GM23338 (cell line): ENCODE results near the gene IFNA16. TPM values are rescaled to one million over a fixed set of nuclear protein-coding genes. Genes with fewer than 3 reads are reported as not detected.
"Not testable (repeated sequence)": the region's sequence is repeated elsewhere in the genome, so short reads cannot be mapped to it uniquely, and the experiment has no call there.

ENCODE experiments used
- ATAC-seq: fragments of 200-7000 bp; cut with Tn5 transposase; 3 replicates; pipeline ENCODE4 v1.9.1; 2020
- DNase-seq: peaks from one replicate; pipeline ENCODE4 v3.0.0-alpha.2; 2015; ENCODE audit warnings: low spot score
- H2AFZ ChIP-seq: fragments of 200-600 bp; sonication (generic); 2 replicates; pipeline ENCODE4 v1.8.0; 2016; ENCODE audit warnings: antibody characterized with exemption, mild to moderate bottlenecking, moderate library complexity
- H3F3A ChIP-seq: fragments of 200-600 bp; sonication (generic); replicated peaks from 2 replicates; pipeline ENCODE4 v1.8.0; 2017; ENCODE audit warnings: antibody characterized with exemption, mixed run types, low read depth
- H3K27ac ChIP-seq: fragments of 200-600 bp; sonication (generic); 2 replicates; pipeline ENCODE4 v1.6.1; 2016; ENCODE audit warnings: low read depth
- H3K27me3 ChIP-seq: fragments of 200-600 bp; sonication (generic); 2 replicates; pipeline ENCODE4 v1.8.0; 2016; ENCODE audit warnings: mild to moderate bottlenecking, mixed run types, moderate library complexity; ENCODE audit not compliant: insufficient read depth
- H3K36me3 ChIP-seq: fragments of 200-600 bp; sonication (generic); 2 replicates; pipeline ENCODE4 v1.8.0; 2016; ENCODE audit warnings: mild to moderate bottlenecking; ENCODE audit not compliant: insufficient read depth
- H3K4me1 ChIP-seq: fragments of 200-600 bp; sonication (generic); 2 replicates; pipeline ENCODE4 v1.8.0; 2016; ENCODE audit warnings: mild to moderate bottlenecking, moderate library complexity; ENCODE audit not compliant: insufficient read depth
- H3K4me2 ChIP-seq: fragments of 200-600 bp; sonication (generic); 2 replicates; pipeline ENCODE4 v1.7.1; 2017; ENCODE audit warnings: mixed run types
- H3K4me3 ChIP-seq: fragments of 200-600 bp; sonication (generic); 2 replicates; pipeline ENCODE4 v1.6.1; 2016; ENCODE audit warnings: mixed run types
- H3K79me2 ChIP-seq: fragments of 200-600 bp; sonication (generic); replicated peaks from 2 replicates; pipeline ENCODE4 v1.8.0; 2017; ENCODE audit warnings: mild to moderate bottlenecking; ENCODE audit not compliant: insufficient read depth
- H3K9me2 ChIP-seq: fragments of 200-600 bp; sonication (generic); 2 replicates; pipeline ENCODE4 v1.8.0; 2017; ENCODE audit not compliant: insufficient read depth
- H4K20me1 ChIP-seq: fragments of 200-600 bp; sonication (generic); replicated peaks from 2 replicates; pipeline ENCODE4 v1.8.0; 2017; ENCODE audit warnings: mild to moderate bottlenecking; ENCODE audit not compliant: insufficient read depth
- H3K27ac Mint-ChIP-seq: 2 replicates; pipeline ENCODE4 v1.8.0; 2020; ENCODE audit warnings: inconsistent platforms, mild to moderate bottlenecking, moderate library complexity, mixed read lengths
- H3K27me3 Mint-ChIP-seq: 3 replicates; pipeline ENCODE4 v1.8.0; 2022; ENCODE audit warnings: low read depth, mild to moderate bottlenecking, moderate library complexity, mixed read lengths, inconsistent platforms; ENCODE audit not compliant: insufficient read depth, poor library complexity
- H3K36me3 Mint-ChIP-seq: 3 replicates; pipeline ENCODE4 v1.8.0; 2021; ENCODE audit warnings: low read depth, mild to moderate bottlenecking, inconsistent platforms, moderate library complexity, mixed read lengths
- H3K4me1 Mint-ChIP-seq: 3 replicates; pipeline ENCODE4 v1.8.0; 2020; ENCODE audit warnings: mild to moderate bottlenecking, inconsistent platforms, mixed read lengths
- H3K4me3 Mint-ChIP-seq: 3 replicates; pipeline ENCODE4 v1.8.0; 2021; ENCODE audit warnings: moderate library complexity, mild to moderate bottlenecking, inconsistent platforms, mixed read lengths
- H3K9me3 Mint-ChIP-seq: 3 replicates; pipeline ENCODE4 v1.8.0; 2020; ENCODE audit warnings: moderate library complexity, mild to moderate bottlenecking, inconsistent platforms, mixed read lengths
- ETS1 ChIP-seq: IDR thresholded peaks from 2 replicates; pipeline ENCODE4 v1.6.1; 2016; ENCODE audit warnings: antibody characterized with exemption
- EZH2phosphoT487 ChIP-seq: fragments of 200-600 bp; sonication (generic); IDR thresholded peaks from one replicate; pipeline ENCODE4 v1.8.1; 2018; ENCODE audit warnings: antibody characterized with exemption; ENCODE audit not compliant: unreplicated experiment
- JUNB ChIP-seq: IDR thresholded peaks from one replicate; pipeline ENCODE4 v1.6.1; 2016; ENCODE audit warnings: antibody characterized with exemption; ENCODE audit not compliant: unreplicated experiment
- NANOG ChIP-seq: IDR thresholded peaks from 2 replicates; pipeline ENCODE4 v1.6.1; 2016; ENCODE audit warnings: antibody characterized with exemption, borderline replicate concordance
- REST ChIP-seq: IDR thresholded peaks from one replicate; pipeline ENCODE4 v1.6.1; 2018; ENCODE audit warnings: antibody characterized with exemption; ENCODE audit not compliant: unreplicated experiment
- STAT1 ChIP-seq: IDR thresholded peaks from one replicate; pipeline ENCODE4 v1.6.1; 2016; ENCODE audit warnings: antibody characterized with exemption; ENCODE audit not compliant: unreplicated experiment
- ZNF331 ChIP-seq: fragments of 250-450 bp; sonication (Bioruptor Pico); IDR thresholded peaks from 2 replicates; pipeline ENCODE4 v1.5.0; 2020; ENCODE audit warnings: low read depth, mild to moderate bottlenecking, moderate library complexity
- polyA plus RNA-seq: library from polyadenylated mRNA; unstranded; fragments of >200 nt; fragmentation: Nextera tagmentation; extraction: Ambion mirVana; gene quantifications from 2 replicates; pipeline ENCODE4 v1.2.1, GENCODE V29; 2016
- total RNA-seq: library from RNA; depleted of rRNA; stranded (reverse); fragments of >200 nt; shearing (Covaris generic); gene quantifications from 2 replicates; pipeline ENCODE4 v1.2.3, GENCODE V29; 2014
- TF ChIP-seq, protein P1 (sequence below): fragments of 250-450 bp; sonication (Bioruptor Pico); IDR thresholded peaks from 2 replicates; pipeline ENCODE4 v1.5.0; 2020; ENCODE audit warnings: mild to moderate bottlenecking, moderate library complexity
- TF ChIP-seq, protein P2 (sequence below), 2 experiments: fragments of 200-600 bp in 1 of 2; sonication (generic) in 1 of 2; conservative IDR thresholded peaks; 2 replicates each; pipeline versions ENCODE4 v1.5.1 to v1.6.1; 2016 to 2017; ENCODE audit warnings: antibody characterized with exemption in 2 of 2, low read depth in 2 of 2, mild to moderate bottlenecking in 2 of 2, moderate library complexity in 1 of 2

IFNA16 gene
- total and polyA plus RNA-seq, 2 experiments from 2014 or later: not detected

DNA sequence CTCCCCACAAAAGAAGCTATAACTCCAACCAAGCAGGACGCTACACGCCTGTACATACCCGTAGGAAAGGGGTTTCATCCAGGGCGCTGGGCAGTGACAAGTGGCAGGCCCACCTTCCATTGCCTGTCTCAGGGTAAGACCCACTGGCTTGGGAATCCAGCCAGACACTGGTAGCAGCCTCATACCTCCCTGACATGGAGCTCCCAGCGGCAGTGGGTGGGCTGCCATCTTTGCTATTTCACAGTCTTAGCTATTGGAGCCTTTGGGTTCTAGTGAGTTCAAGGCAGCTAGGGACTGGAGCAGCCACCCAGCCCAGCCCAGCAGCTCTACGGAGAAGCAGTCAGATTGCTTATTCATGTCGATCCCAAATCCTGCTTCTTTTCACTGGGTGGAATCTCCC is 6.8 kb downstream of the IFNA16 start (continued):
- TF ChIP-seq, protein P1, sequence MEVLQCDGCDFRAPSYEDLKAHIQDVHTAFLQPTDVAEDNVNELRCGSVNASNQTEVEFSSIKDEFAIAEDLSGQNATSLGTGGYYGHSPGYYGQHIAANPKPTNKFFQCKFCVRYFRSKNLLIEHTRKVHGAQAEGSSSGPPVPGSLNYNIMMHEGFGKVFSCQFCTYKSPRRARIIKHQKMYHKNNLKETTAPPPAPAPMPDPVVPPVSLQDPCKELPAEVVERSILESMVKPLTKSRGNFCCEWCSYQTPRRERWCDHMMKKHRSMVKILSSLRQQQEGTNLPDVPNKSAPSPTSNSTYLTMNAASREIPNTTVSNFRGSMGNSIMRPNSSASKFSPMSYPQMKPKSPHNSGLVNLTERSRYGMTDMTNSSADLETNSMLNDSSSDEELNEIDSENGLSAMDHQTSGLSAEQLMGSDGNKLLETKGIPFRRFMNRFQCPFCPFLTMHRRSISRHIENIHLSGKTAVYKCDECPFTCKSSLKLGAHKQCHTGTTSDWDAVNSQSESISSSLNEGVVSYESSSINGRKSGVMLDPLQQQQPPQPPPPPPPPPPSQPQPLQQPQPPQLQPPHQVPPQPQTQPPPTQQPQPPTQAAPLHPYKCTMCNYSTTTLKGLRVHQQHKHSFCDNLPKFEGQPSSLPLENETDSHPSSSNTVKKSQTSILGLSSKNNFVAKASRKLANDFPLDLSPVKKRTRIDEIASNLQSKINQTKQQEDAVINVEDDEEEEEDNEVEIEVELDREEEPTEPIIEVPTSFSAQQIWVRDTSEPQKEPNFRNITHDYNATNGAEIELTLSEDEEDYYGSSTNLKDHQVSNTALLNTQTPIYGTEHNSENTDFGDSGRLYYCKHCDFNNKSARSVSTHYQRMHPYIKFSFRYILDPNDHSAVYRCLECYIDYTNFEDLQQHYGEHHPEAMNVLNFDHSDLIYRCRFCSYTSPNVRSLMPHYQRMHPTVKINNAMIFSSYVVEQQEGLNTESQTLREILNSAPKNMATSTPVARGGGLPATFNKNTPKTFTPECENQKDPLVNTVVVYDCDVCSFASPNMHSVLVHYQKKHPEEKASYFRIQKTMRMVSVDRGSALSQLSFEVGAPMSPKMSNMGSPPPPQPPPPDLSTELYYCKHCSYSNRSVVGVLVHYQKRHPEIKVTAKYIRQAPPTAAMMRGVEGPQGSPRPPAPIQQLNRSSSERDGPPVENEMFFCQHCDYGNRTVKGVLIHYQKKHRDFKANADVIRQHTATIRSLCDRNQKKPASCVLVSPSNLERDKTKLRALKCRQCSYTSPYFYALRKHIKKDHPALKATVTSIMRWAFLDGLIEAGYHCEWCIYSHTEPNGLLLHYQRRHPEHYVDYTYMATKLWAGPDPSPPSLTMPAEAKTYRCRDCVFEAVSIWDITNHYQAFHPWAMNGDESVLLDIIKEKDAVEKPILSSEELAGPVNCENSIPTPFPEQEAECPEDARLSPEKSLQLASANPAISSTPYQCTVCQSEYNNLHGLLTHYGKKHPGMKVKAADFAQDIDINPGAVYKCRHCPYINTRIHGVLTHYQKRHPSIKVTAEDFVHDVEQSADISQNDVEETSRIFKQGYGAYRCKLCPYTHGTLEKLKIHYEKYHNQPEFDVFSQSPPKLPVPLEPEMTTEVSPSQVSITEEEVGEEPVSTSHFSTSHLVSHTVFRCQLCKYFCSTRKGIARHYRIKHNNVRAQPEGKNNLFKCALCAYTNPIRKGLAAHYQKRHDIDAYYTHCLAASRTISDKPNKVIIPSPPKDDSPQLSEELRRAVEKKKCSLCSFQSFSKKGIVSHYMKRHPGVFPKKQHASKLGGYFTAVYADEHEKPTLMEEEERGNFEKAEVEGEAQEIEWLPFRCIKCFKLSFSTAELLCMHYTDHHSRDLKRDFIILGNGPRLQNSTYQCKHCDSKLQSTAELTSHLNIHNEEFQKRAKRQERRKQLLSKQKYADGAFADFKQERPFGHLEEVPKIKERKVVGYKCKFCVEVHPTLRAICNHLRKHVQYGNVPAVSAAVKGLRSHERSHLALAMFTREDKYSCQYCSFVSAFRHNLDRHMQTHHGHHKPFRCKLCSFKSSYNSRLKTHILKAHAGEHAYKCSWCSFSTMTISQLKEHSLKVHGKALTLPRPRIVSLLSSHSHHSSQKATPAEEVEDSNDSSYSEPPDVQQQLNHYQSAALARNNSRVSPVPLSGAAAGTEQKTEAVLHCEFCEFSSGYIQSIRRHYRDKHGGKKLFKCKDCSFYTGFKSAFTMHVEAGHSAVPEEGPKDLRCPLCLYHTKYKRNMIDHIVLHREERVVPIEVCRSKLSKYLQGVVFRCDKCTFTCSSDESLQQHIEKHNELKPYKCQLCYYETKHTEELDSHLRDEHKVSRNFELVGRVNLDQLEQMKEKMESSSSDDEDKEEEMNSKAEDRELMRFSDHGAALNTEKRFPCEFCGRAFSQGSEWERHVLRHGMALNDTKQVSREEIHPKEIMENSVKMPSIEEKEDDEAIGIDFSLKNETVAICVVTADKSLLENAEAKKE (CRISPR knock-in tag): no peak
- TF ChIP-seq ZNF331 (CRISPR knock-in tag): no peak
- TF ChIP-seq, protein P2, sequence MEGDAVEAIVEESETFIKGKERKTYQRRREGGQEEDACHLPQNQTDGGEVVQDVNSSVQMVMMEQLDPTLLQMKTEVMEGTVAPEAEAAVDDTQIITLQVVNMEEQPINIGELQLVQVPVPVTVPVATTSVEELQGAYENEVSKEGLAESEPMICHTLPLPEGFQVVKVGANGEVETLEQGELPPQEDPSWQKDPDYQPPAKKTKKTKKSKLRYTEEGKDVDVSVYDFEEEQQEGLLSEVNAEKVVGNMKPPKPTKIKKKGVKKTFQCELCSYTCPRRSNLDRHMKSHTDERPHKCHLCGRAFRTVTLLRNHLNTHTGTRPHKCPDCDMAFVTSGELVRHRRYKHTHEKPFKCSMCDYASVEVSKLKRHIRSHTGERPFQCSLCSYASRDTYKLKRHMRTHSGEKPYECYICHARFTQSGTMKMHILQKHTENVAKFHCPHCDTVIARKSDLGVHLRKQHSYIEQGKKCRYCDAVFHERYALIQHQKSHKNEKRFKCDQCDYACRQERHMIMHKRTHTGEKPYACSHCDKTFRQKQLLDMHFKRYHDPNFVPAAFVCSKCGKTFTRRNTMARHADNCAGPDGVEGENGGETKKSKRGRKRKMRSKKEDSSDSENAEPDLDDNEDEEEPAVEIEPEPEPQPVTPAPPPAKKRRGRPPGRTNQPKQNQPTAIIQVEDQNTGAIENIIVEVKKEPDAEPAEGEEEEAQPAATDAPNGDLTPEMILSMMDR (conservative IDR thresholded peaks at IDR 0.05; ENCODE audit: low read depth in 2 of 2): no peak
- no peak for TF ChIP-seq EZH2phosphoT487
- TF ChIP-seq REST: no peak
- TF ChIP-seq NANOG: no peak
- TF ChIP-seq STAT1: no peak
- TF ChIP-seq ETS1: no peak
- no peak for TF ChIP-seq JUNB

GRCh38 chr9:21207043-21207442 is 10.1 kb downstream of the IFNA16 start, which contains the start of gene IFNA10:
Gene IFNA10 (minus strand): TSS chr9:21207143. CDS start chr9:21207097, 46 bp downstream.
- H3F3A ChIP-seq, H3K4me3 ChIP-seq, H4K20me1 ChIP-seq, H3K36me3 ChIP-seq, H3K4me2 ChIP-seq, H3K4me3 Mint-ChIP-seq, H3K27me3 Mint-ChIP-seq, H3K27me3 ChIP-seq, ATAC-seq, DNase-seq, H3K27ac Mint-ChIP-seq, H3K4me1 ChIP-seq, H3K79me2 ChIP-seq, H3K36me3 Mint-ChIP-seq, H3K27ac ChIP-seq, H3K9me2 ChIP-seq, H3K9me3 Mint-ChIP-seq, H2AFZ ChIP-seq, H3K4me1 Mint-ChIP-seq: not testable (repeated sequence)
